Activated CD4-positive, alpha-beta T cell treated with anti-CD3 and anti-CD28 coated beads, Interleukin-2, amount 50 U/mL, for 4 hours (primary cell): Measurements from ENCODE around the gene RANBP1.

Experiments
- DNase-seq, 2 experiments: peaks; one replicate each; pipeline ENCODE4 v3.0.0-alpha.2; 2020

RANBP1 gene

DNA sequence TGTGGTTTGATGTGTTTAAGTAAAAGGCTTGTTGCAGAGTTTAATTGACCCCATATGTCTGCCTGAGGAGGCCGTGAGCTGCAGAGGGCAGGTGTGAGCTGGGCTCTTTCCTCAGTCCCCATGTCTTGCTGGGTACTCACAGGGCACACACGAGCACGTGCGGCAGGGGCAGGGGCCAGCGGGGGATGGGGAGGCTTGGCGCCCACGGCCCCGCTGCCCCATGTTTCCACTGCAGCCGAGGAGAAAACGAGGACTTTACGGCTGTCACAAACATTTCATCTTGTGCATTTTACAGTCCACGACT is 59.6 kb downstream of the RANBP1 start:
- DNase-seq = no peak

DNA sequence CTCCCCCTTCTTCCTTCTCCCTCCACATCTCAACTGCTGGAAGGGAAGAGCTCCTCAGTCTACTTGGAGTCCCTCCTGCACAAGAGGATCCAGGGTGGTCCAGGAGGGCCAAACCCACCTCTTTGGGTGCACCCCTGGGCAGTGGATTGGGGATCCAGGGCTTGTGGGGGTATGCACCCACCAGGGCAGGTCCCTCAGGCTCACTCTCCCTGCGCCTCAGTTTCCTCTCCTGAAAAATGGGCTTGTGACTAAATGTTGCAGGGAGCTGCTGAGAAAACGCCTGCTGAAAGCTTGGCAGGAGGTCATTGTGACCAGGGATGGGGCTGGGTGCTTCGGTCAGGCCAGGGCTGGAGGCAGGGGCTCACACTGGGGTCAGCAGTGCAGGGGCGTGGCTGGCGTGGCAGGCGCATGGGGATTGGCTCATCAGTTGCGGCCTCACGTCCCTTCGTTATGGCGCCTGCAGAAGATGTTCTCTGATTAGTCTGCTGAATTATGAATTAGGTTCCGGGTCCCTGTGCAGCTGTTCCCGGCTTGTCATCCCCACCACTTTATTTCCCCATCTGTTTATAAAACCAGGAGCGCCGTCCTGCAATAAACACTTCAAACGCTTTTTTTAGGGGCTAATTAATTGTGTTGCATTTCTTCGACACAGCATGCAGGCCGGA is 60.6 kb downstream of the RANBP1 start:
- no peak for DNase-seq
